Natural killer cell (primary cell): ENCODE data around the gene TMEM94. TPM values are rescaled to one million over a fixed set of nuclear protein-coding genes. Genes with fewer than 3 reads are reported as not detected.

Experiments
- ATAC-seq, 3 donors: fragments of 150-1000 bp in 2 of 3; fragments of 200-7000 bp in 1 of 3; cut with Tn5 transposase; 1 replicate in 1 of 3; 2 replicates in 2 of 3; pipeline ENCODE4 v1.10.0; 2021; ENCODE audit warnings: mild to moderate bottlenecking in 2 of 3, moderate library complexity in 2 of 3
- DNase-seq, 2 donors: peaks; one replicate each; pipeline versions ENCODE4 v3.0.0 to v3.0.0-alpha.2; 2013 to 2021; ENCODE audit warnings: mixed read lengths in 1 of 2
- H3K27ac ChIP-seq: one replicate; pipeline ENCODE4 v1.5.1; 2013; ENCODE audit warnings: mild to moderate bottlenecking, low read length
- H3K27me3 ChIP-seq: one replicate; pipeline ENCODE4 v1.6.1; 2013; ENCODE audit warnings: low read length; ENCODE audit not compliant: control insufficient read depth, insufficient read depth
- H3K36me3 ChIP-seq: one replicate; pipeline ENCODE4 v1.6.1; 2013; ENCODE audit warnings: low read length; ENCODE audit not compliant: control insufficient read depth, insufficient read depth
- H3K4me1 ChIP-seq: one replicate; pipeline ENCODE4 v1.6.1; 2013; ENCODE audit warnings: low read length; ENCODE audit not compliant: control insufficient read depth, insufficient read depth
- H3K4me3 ChIP-seq: one replicate; pipeline ENCODE4 v1.5.1; 2013; ENCODE audit warnings: low read length
- H3K9me3 ChIP-seq: one replicate; pipeline ENCODE4 v1.6.1; 2013; ENCODE audit warnings: low read length; ENCODE audit not compliant: control insufficient read depth, insufficient read depth
- H3K27ac Mint-ChIP-seq, 2 donors: one replicate each; pipeline ENCODE4 v1.8.0; 2022; ENCODE audit warnings: mild to moderate bottlenecking in 2 of 2, mixed read lengths in 2 of 2, moderate library complexity in 1 of 2
- H3K27me3 Mint-ChIP-seq, 2 donors: one replicate each; pipeline ENCODE4 v1.8.0; 2022; ENCODE audit warnings: low read depth in 2 of 2, mixed read lengths in 2 of 2
- H3K36me3 Mint-ChIP-seq: one replicate; pipeline ENCODE4 v1.8.0; 2022; ENCODE audit warnings: mixed read lengths
- H3K4me1 Mint-ChIP-seq, 2 donors: one replicate each; pipeline ENCODE4 v1.8.0; 2022; ENCODE audit warnings: mixed read lengths in 2 of 2
- H3K4me3 Mint-ChIP-seq: one replicate; pipeline ENCODE4 v1.8.0; 2022; ENCODE audit warnings: mild to moderate bottlenecking, moderate library complexity, mixed read lengths
- H3K9me3 Mint-ChIP-seq, 2 donors: one replicate each; pipeline ENCODE4 v1.8.0; 2022; ENCODE audit warnings: mixed read lengths in 2 of 2
- CTCF ChIP-seq: fragments of 200-600 bp; IDR thresholded peaks from one replicate; pipeline ENCODE4 v1.8.0; 2022; ENCODE audit warnings: antibody characterized with exemption
- WGBS: methylation state at CpG from one replicate; pipeline ENCODE4 v1.1.7; 2013; ENCODE audit warnings: missing lambda C conversion rate; ENCODE audit not compliant: insufficient coverage; 5-methylcytosine and 5-hydroxymethylcytosine counted together
- intact Hi-C: fragments of 100-400 bp; cut with micrococcal nuclease; formaldehyde crosslinking; loops from one replicate; pipeline ENCODE4 v1.14.2; 2022
- total RNA-seq, 4 donors: library from RNA; stranded (reverse); fragments of 120-200 nt in 1 of 4; gene quantifications; one replicate each; pipeline versions ENCODE4 v1.2.3 to v1.2.4, GENCODE V29; 2013 to 2022

The TMEM94 gene
- total RNA-seq, 3 donors from 2014 or later (not counting 1 experiment from before 2014, with no cell fraction given): 84.4 to 142 (median 104) TPM

- no peak overlapping the region for H3K27ac Mint-ChIP-seq
- intact Hi-C loops: no loop called here
- H3K4me3 ChIP-seq: no peak overlapping the region
Measured at GRCh38 chr17:75465039-75465438, 8.6 kb downstream of the TMEM94 start.

DNA sequence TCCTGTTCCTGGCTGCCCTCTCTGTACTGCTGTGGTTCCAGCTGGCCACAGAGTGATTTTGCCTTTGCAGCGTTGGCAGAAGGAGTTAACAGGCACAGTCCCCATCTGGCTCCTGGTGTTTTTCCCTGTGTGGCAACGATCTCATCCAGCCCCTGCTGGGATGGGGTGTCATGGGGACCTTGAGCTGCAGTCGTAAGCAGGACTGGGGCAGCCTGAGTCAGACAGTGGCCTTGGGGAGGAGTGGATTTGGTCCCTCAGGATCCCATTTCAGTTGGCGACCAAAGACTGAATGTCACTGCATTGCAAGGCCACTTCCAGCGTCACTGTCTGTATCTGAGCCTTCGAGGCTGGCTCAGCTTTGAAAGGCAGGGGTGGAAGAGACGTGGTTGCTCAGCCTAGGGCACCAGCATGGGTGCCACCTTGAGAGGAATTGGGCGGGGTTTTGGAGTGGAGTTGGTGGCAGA is 11.9 kb downstream of the TMEM94 start:
- no peak for TF ChIP-seq CTCF
- intact Hi-C loops: no loop called here

More at GRCh38 chr17:75465039-75465438, 8.6 kb downstream of the TMEM94 start:
- H3K4me1 Mint-ChIP-seq: peaks cover 16 to 20% of the 10 kb centered on the region in 2 donors
- Histone ChIP-seq H3K9me3 (no peaks in the 10 kb centered on the region), H3K4me1 (peaks cover 4% of the 10 kb centered on the region), H3K36me3 (peaks cover 3% of the 10 kb centered on the region), H3K27me3 (no peaks in the 10 kb centered on the region), H3K27ac (no peak overlapping the region)
- no peaks in the 10 kb centered on the region for H3K27me3 Mint-ChIP-seq
- H3K36me3 Mint-ChIP-seq: no peaks in the 10 kb centered on the region
- H3K9me3 Mint-ChIP-seq: no peaks in the 10 kb centered on the region
- no peak for TF ChIP-seq CTCF
- H3K4me3 Mint-ChIP-seq: no peak overlapping the region
- WGBS: 99% methylated on average over 5 of the region's 6 CpGs
- ATAC-seq (no peak), DNase-seq (no peak)

GRCh38 chr17:75468779-75469373 is 12.4 kb downstream of the TMEM94 start:
- Mint-ChIP-seq H3K36me3 (no peaks in the 10 kb centered on the region), H3K27me3 (no peaks in the 10 kb centered on the region), H3K27ac (no peak overlapping the region), H3K9me3 (no peaks in the 10 kb centered on the region), H3K4me3 (no peak overlapping the region), H3K4me1 (peaks cover 8 to 12% of the 10 kb centered on the region in 2 donors)
- Histone ChIP-seq H3K27me3 (no peaks in the 10 kb centered on the region), H3K4me3 (no peak overlapping the region), H3K4me1 (no peaks in the 10 kb centered on the region), H3K36me3 (peaks cover 24% of the 10 kb centered on the region), H3K27ac (no peak overlapping the region), H3K9me3 (no peaks in the 10 kb centered on the region)
- DNase-seq: no peak
- ATAC-seq: no peak
- 93% methylated on average over 13 of the region's 13 CpGs for WGBS
- no peak for TF ChIP-seq CTCF
- intact Hi-C loops: no loop called here

More for the DNA sequence above, 11.9 kb downstream of the TMEM94 start:
- Mint-ChIP-seq H3K4me3 (no peak overlapping the region), H3K36me3 (no peaks in the 10 kb centered on the region), H3K9me3 (no peaks in the 10 kb centered on the region), H3K27me3 (no peaks in the 10 kb centered on the region), H3K4me1 (peaks cover 13 to 14% of the 10 kb centered on the region in 2 donors), H3K27ac (no peak overlapping the region)
- no peak for DNase-seq
- Histone ChIP-seq H3K9me3 (no peaks in the 10 kb centered on the region), H3K27me3 (no peaks in the 10 kb centered on the region), H3K4me1 (no peaks in the 10 kb centered on the region), H3K27ac (no peak overlapping the region), H3K36me3 (peaks cover 21% of the 10 kb centered on the region), H3K4me3 (no peak overlapping the region)
- 90% methylated on average over 8 of the region's 8 CpGs for WGBS
- no peak for ATAC-seq

- intact Hi-C loops: no loop called here
Measured at GRCh38 chr17:75471207-75471606, 14.8 kb downstream of the TMEM94 start.

More at GRCh38 chr17:75471207-75471606, 14.8 kb downstream of the TMEM94 start:
- ATAC-seq (no peak), DNase-seq (no peak)
- TF ChIP-seq CTCF: no peak
- no peaks in the 10 kb centered on the region for H3K36me3 Mint-ChIP-seq
- H3K4me1 Mint-ChIP-seq: peaks cover 1 to 5% of the 10 kb centered on the region in 2 donors
- H3K27ac Mint-ChIP-seq: no peak overlapping the region
- H3K9me3 ChIP-seq: no peaks in the 10 kb centered on the region
- H3K27me3 ChIP-seq: no peaks in the 10 kb centered on the region
- H3K27ac ChIP-seq: no peak overlapping the region
- no peaks in the 10 kb centered on the region for H3K4me1 ChIP-seq
- H3K27me3 Mint-ChIP-seq: no peaks in the 10 kb centered on the region
- WGBS: 91% methylated on average over 5 of the region's 6 CpGs
- peaks cover 27% of the 10 kb centered on the region for H3K36me3 ChIP-seq
- no peaks in the 10 kb centered on the region for H3K9me3 Mint-ChIP-seq
- H3K4me3 ChIP-seq: no peak overlapping the region
- H3K4me3 Mint-ChIP-seq: no peak overlapping the region
